Thoracic aorta (tissue), 2 donors: ENCODE data around the gene TWIST1. TPM values are rescaled to one million over a fixed set of nuclear protein-coding genes. Genes with fewer than 3 reads are reported as not detected.

ENCODE experiments used
- ATAC-seq: fragments of 150-250 bp; one replicate; pipeline ENCODE4 v1.8.0; 2017; ENCODE audit warnings: low read depth; ENCODE audit not compliant: insufficient number of reproducible peaks, low FRiP score
- DNase-seq: peaks from one replicate; pipeline ENCODE4 v3.0.0-alpha.2; 2020; ENCODE audit warnings: low spot score
- H3K27ac ChIP-seq, 2 donors: fragments of 200-600 bp; sonication (generic); 1 replicate in 1 of 2; 2 replicates in 1 of 2; pipeline ENCODE4 v1.5.1; 2016; ENCODE audit warnings: mild to moderate bottlenecking in 2 of 2, moderate library complexity in 2 of 2
- H3K27me3 ChIP-seq: fragments of 200-600 bp; sonication (generic); replicated peaks from 2 replicates; pipeline ENCODE4 v1.6.0; 2016; ENCODE audit warnings: mild to moderate bottlenecking; ENCODE audit not compliant: insufficient read depth
- H3K36me3 ChIP-seq: fragments of 200-600 bp; sonication (generic); one replicate; pipeline ENCODE4 v1.5.1; 2016
- H3K4me1 ChIP-seq, 2 donors: fragments of 200-600 bp; sonication (generic); 1 replicate in 1 of 2; 2 replicates in 1 of 2; pipeline versions ENCODE4 v1.5.1 to v1.6.0; 2016; ENCODE audit warnings: low read depth in 2 of 2, mild to moderate bottlenecking in 1 of 2; ENCODE audit not compliant: control insufficient read depth in 1 of 2
- H3K4me3 ChIP-seq: fragments of 200-600 bp; sonication (generic); 2 replicates; pipeline ENCODE4 v1.5.1; 2016; ENCODE audit warnings: mild to moderate bottlenecking
- H3K9me3 ChIP-seq: fragments of 200-600 bp; sonication (generic); 2 replicates; pipeline ENCODE4 v1.5.1; 2016
- total RNA-seq, 2 donors: library from RNA; depleted of rRNA; stranded (reverse); fragments of >200 nt; gene quantifications; one replicate each; pipeline versions ENCODE4 v1.1.0 to v1.2.3, GENCODE V29; 2016
- TF ChIP-seq, protein P1 (sequence below): fragments of 200-600 bp; sonication (generic); IDR thresholded peaks from one replicate; pipeline ENCODE4 v1.5.1; 2019; ENCODE audit warnings: antibody characterized with exemption

Gene TWIST1
- total RNA-seq, 2 donors from 2014 or later = 14.2 to 26.0 TPM

DNA sequence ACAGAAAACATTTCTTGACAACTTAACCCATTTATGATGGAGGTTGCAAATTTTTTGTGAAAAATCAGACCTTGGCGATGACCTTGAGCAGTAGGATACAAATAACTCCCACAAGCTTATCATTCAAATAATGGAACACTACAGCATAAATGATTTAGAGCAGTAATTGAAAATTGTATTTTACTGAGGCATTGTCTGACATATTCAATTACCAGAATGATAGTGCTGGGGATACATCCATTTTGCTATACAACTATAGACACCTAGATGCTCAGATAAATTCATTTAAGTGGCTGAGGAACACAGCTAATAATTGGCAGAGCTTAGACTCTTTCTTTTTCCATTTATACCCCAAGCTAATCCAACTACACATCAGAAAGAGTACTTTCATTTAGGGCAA is 18.9 kb downstream of the TWIST1 start:
- no peaks in the 10 kb centered on the region for H3K4me1 ChIP-seq
- no peaks in the 10 kb centered on the region for H3K36me3 ChIP-seq
- no peak overlapping the region for H3K4me3 ChIP-seq
- no peak for ATAC-seq
- TF ChIP-seq, protein P1, sequence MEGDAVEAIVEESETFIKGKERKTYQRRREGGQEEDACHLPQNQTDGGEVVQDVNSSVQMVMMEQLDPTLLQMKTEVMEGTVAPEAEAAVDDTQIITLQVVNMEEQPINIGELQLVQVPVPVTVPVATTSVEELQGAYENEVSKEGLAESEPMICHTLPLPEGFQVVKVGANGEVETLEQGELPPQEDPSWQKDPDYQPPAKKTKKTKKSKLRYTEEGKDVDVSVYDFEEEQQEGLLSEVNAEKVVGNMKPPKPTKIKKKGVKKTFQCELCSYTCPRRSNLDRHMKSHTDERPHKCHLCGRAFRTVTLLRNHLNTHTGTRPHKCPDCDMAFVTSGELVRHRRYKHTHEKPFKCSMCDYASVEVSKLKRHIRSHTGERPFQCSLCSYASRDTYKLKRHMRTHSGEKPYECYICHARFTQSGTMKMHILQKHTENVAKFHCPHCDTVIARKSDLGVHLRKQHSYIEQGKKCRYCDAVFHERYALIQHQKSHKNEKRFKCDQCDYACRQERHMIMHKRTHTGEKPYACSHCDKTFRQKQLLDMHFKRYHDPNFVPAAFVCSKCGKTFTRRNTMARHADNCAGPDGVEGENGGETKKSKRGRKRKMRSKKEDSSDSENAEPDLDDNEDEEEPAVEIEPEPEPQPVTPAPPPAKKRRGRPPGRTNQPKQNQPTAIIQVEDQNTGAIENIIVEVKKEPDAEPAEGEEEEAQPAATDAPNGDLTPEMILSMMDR = no peak
- no peak for DNase-seq
- no peaks in the 10 kb centered on the region for H3K9me3 ChIP-seq
- no peak overlapping the region for H3K27ac ChIP-seq
- H3K27me3 ChIP-seq = no peaks in the 10 kb centered on the region

DNA sequence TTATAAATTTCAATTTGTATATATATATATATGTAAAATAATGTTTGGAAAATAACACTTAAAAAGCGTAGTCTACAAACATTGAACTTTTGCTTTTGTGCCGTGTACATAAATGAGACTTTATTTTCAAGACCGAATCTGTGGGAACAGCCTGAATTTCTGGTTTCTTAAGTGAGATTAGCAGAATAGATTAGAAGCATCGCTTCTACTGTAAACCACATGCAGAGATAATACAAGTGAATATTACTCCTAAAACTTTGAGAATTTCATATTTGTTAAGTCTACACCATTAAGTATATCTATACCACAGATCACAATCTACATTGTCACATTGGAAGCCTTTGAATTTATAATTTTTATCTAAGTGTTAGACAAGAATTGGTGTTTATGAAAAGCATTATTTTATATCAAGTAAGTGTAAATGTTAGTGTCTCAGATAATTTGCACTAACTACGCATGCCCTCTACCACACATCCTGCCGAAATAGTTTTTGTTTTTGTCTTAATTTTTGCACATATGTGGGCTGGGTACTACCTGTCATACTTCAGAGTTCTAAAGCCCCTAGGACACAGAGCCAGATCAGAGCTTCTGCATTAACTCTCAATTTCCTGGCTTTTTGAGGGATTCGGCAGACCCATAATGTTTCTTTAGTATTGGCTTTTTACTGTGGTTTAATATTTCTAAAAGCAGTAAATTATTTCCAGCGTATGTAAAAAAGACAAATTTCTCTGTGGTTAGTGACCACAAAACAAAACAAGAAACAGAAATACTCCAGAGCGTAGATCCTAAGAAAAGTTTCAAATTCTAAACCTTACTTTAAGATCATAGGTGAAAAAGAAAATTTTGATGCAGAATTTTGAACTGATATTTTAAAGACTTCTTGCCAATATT is 20.0 kb downstream of the TWIST1 start:
- DNase-seq (no peak), ATAC-seq (no peak)
- no peak overlapping the region for H3K4me3 ChIP-seq
- H3K9me3 ChIP-seq = no peaks in the 10 kb centered on the region
- H3K27me3 ChIP-seq = no peaks in the 10 kb centered on the region
- H3K4me1 ChIP-seq = no peaks in the 10 kb centered on the region
- no peak overlapping the region for H3K27ac ChIP-seq
- TF ChIP-seq, protein P1 = no peak
- no peaks in the 10 kb centered on the region for H3K36me3 ChIP-seq

DNA sequence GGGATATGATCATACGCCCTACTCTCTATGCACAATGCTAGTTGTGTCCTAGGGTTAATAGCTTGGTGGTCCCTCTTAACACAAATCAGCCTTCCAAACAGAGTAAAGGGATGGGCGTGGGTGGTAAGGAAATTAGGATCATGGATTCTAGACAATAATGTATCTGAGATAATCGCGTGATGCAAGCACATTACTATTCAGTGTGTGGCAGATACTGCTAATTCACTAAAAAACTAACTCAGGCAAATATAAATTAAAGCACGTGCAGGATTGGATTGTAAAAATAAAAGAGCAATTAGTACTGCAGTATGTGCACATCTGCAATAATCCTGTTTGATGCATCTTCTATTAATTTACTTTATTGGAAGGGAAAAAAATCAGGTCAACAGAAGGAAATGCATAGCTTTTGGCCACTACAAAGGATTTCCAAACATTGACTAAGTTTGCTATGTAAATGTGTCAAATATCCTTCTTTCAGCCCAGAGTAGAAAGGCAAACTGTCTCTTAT is 22.0 kb downstream of the TWIST1 start:
- H3K9me3 ChIP-seq = no peaks in the 10 kb centered on the region
- no peak overlapping the region for H3K27ac ChIP-seq
- ATAC-seq = no peak
- no peaks in the 10 kb centered on the region for H3K27me3 ChIP-seq
- H3K4me1 ChIP-seq = no peaks in the 10 kb centered on the region
- no peaks in the 10 kb centered on the region for H3K36me3 ChIP-seq
- DNase-seq = no peak
- no peak overlapping the region for H3K4me3 ChIP-seq
- TF ChIP-seq, protein P1 = no peak

DNA sequence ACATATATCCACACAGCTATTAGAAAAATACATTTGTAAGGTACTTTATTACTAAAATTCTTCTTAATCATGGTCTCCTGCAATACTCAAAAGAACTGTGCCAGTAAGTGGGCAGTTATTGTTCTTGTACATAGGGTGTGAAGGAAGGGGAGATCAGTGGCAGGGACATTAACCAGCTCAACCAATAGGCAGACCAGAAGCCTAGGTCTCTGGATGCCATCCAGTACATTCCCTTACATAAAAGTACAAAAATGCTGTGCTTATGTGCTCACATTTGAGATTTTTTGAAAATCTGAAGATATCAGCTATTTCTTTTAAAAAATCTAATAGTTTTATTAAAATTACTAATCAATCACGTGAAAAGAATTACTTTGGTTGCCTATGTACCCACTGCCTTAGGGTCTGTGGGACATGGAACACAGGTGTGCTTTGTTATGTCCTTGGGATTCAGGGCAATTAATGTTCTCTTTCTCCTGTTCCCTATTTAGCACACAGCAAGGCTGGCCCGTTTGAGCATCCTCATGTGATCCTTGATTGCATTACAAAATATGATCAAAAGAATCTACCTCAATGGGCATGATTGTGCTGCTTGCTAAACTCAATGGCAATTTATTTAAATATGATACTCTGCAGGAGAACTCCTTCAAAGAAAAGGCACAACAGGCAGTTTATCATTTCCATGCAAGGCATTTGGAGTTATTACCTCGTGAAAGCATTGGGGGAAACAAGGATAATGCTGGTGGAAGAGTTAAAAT is 22.7 kb downstream of the TWIST1 start:
- H3K4me1 ChIP-seq = no peaks in the 10 kb centered on the region
- ATAC-seq (no peak), DNase-seq (no peak)
- no peaks in the 10 kb centered on the region for H3K36me3 ChIP-seq
- H3K27me3 ChIP-seq = no peaks in the 10 kb centered on the region
- H3K27ac ChIP-seq = no peak overlapping the region
- TF ChIP-seq, protein P1 = no peak
- H3K4me3 ChIP-seq = no peak overlapping the region
- no peaks in the 10 kb centered on the region for H3K9me3 ChIP-seq

DNA sequence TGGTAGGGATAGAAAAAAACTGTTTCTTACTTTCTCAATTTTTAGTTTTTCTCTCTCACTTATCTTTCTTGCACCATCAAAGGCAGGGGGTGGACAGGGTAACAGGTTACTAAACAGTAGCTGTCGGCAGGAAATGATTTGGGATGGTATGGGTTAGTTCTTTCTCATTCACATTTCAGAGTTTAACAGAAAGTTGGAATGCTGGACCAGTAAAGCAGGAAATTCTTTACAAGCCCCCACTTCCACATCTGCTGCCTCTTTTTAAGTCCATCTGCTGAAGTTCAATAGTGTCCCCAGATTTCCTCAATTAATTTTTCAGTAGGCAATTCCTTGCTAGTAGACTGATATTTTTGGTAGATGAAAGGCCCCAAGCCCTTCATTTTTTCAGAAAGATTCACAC is 23.3 kb downstream of the TWIST1 start:
- H3K9me3 ChIP-seq = no peaks in the 10 kb centered on the region
- no peak for DNase-seq
- no peaks in the 10 kb centered on the region for H3K36me3 ChIP-seq
- H3K27me3 ChIP-seq = no peaks in the 10 kb centered on the region
- no peak overlapping the region for H3K4me3 ChIP-seq
- no peaks in the 10 kb centered on the region for H3K4me1 ChIP-seq
- no peak overlapping the region for H3K27ac ChIP-seq
- no peak for ATAC-seq
- TF ChIP-seq, protein P1 = no peak
